ENCODE results near the gene FGGY.
A peak's percentile ranks its signal among the peaks of the same experiment; 100 is the strongest.

Gene FGGY

GRCh38 chr1:59391212-59392179 lies 94.6 kb downstream of the FGGY start:
- Histone ChIP-seq H3K36me3 (ENCODE audit: control insufficient read depth, insufficient read depth, low read length) (no peaks in the 10 kb centered on the region), H3K9me3 (ENCODE audit: control insufficient read depth, low read length) (no peaks in the 10 kb centered on the region), H3K4me1 (ENCODE audit: control insufficient read depth, insufficient read depth, low read length) (peaks cover 20% of the 10 kb centered on the region), H3K27me3 (ENCODE audit: control insufficient read depth, insufficient read depth, low read length, poor library complexity, severe bottlenecking) (no peaks in the 10 kb centered on the region), H3K4me3 (ENCODE audit: insufficient read depth, low read depth, low read length) (no peak overlapping the region), H3K27ac (ENCODE audit: insufficient read depth, low read depth, low read length, poor library complexity, severe bottlenecking) (no peak overlapping the region)
- WGBS, 2 experiments = 78 to 85% methylated on average over 7 of the region's 7 CpGs

- no peaks in the 10 kb centered on the region for H3K9me3 ChIP-seq (ENCODE audit: control insufficient read depth, low read length)
- H3K36me3 ChIP-seq (ENCODE audit: control insufficient read depth, insufficient read depth, low read length) = no peaks in the 10 kb centered on the region
- H3K4me3 ChIP-seq (ENCODE audit: insufficient read depth, low read depth, low read length) = no peak overlapping the region
- 56 to 58% methylated on average over 6 of the region's 7 CpGs for WGBS, 2 experiments
- H3K4me1 ChIP-seq (ENCODE audit: control insufficient read depth, insufficient read depth, low read length) = peaks cover 20% of the 10 kb centered on the region
- H3K27ac ChIP-seq (ENCODE audit: insufficient read depth, low read depth, low read length, poor library complexity, severe bottlenecking) = peak overlapping the region; percentile 60
- no peaks in the 10 kb centered on the region for H3K27me3 ChIP-seq (ENCODE audit: control insufficient read depth, insufficient read depth, low read length, poor library complexity, severe bottlenecking)
These were observed 96.6 kb downstream of the FGGY start for GRCh38 chr1:59393211-59394180.

- Histone ChIP-seq H3K4me3 (ENCODE audit: insufficient read depth, low read depth, low read length) (no peak overlapping the region), H3K36me3 (ENCODE audit: control insufficient read depth, insufficient read depth, low read length) (no peaks in the 10 kb centered on the region), H3K27ac (ENCODE audit: insufficient read depth, low read depth, low read length, poor library complexity, severe bottlenecking) (no peak overlapping the region), H3K9me3 (ENCODE audit: control insufficient read depth, low read length) (no peaks in the 10 kb centered on the region), H3K4me1 (ENCODE audit: control insufficient read depth, insufficient read depth, low read length) (peaks cover 20% of the 10 kb centered on the region), H3K27me3 (ENCODE audit: control insufficient read depth, insufficient read depth, low read length, poor library complexity, severe bottlenecking) (no peaks in the 10 kb centered on the region)
- 85 to 87% methylated on average over 3 to 5 of the region's 6 CpGs for WGBS, 2 experiments
These were observed 98.0 kb downstream of the FGGY start for GRCh38 chr1:59394706-59395425.

- Histone ChIP-seq H3K9me3 (ENCODE audit: control insufficient read depth, low read length) (no peaks in the 10 kb centered on the region), H3K36me3 (ENCODE audit: control insufficient read depth, insufficient read depth, low read length) (no peaks in the 10 kb centered on the region), H3K27me3 (ENCODE audit: control insufficient read depth, insufficient read depth, low read length, poor library complexity, severe bottlenecking) (no peaks in the 10 kb centered on the region), H3K4me1 (ENCODE audit: control insufficient read depth, insufficient read depth, low read length) (peaks cover 20% of the 10 kb centered on the region), H3K4me3 (ENCODE audit: insufficient read depth, low read depth, low read length) (no peak overlapping the region), H3K27ac (ENCODE audit: insufficient read depth, low read depth, low read length, poor library complexity, severe bottlenecking) (no peak overlapping the region)
- WGBS, 2 experiments = 89 to 96% methylated on average over 1 of the region's 1 CpG
These were observed 99.5 kb downstream of the FGGY start for GRCh38 chr1:59396387-59396786.

- peaks cover 20% of the 10 kb centered on the region for H3K4me1 ChIP-seq (ENCODE audit: control insufficient read depth, insufficient read depth, low read length)
- no peaks in the 10 kb centered on the region for H3K9me3 ChIP-seq (ENCODE audit: control insufficient read depth, low read length)
- H3K27ac ChIP-seq (ENCODE audit: insufficient read depth, low read depth, low read length, poor library complexity, severe bottlenecking) = no peak overlapping the region
- no peak overlapping the region for H3K4me3 ChIP-seq (ENCODE audit: insufficient read depth, low read depth, low read length)
- no peaks in the 10 kb centered on the region for H3K36me3 ChIP-seq (ENCODE audit: control insufficient read depth, insufficient read depth, low read length)
- WGBS, 2 experiments = 76 to 88% methylated on average over 3 to 7 of the region's 7 CpGs
- H3K27me3 ChIP-seq (ENCODE audit: control insufficient read depth, insufficient read depth, low read length, poor library complexity, severe bottlenecking) = no peaks in the 10 kb centered on the region
These were observed 100.4 kb downstream of the FGGY start for GRCh38 chr1:59397139-59397858.

- no peak overlapping the region for H3K27ac ChIP-seq (ENCODE audit: insufficient read depth, low read depth, low read length, poor library complexity, severe bottlenecking)
- H3K4me1 ChIP-seq (ENCODE audit: control insufficient read depth, insufficient read depth, low read length) = no peaks in the 10 kb centered on the region
- 76 to 91% methylated on average over 1 of the region's 1 CpG for WGBS, 2 experiments
- no peak overlapping the region for H3K4me3 ChIP-seq (ENCODE audit: insufficient read depth, low read depth, low read length)
- H3K9me3 ChIP-seq (ENCODE audit: control insufficient read depth, low read length) = no peaks in the 10 kb centered on the region
- no peaks in the 10 kb centered on the region for H3K27me3 ChIP-seq (ENCODE audit: control insufficient read depth, insufficient read depth, low read length, poor library complexity, severe bottlenecking)
- H3K36me3 ChIP-seq (ENCODE audit: control insufficient read depth, insufficient read depth, low read length) = no peaks in the 10 kb centered on the region
These were observed 102.7 kb downstream of the FGGY start for GRCh38 chr1:59399642-59400041.

- Histone ChIP-seq H3K27ac (ENCODE audit: insufficient read depth, low read depth, low read length, poor library complexity, severe bottlenecking) (no peak overlapping the region), H3K9me3 (ENCODE audit: control insufficient read depth, low read length) (peaks cover 2% of the 10 kb centered on the region), H3K4me3 (ENCODE audit: insufficient read depth, low read depth, low read length) (no peak overlapping the region), H3K36me3 (ENCODE audit: control insufficient read depth, insufficient read depth, low read length) (no peaks in the 10 kb centered on the region), H3K4me1 (ENCODE audit: control insufficient read depth, insufficient read depth, low read length) (no peaks in the 10 kb centered on the region), H3K27me3 (ENCODE audit: control insufficient read depth, insufficient read depth, low read length, poor library complexity, severe bottlenecking) (no peaks in the 10 kb centered on the region)
- 91 to 99% methylated on average over 3 of the region's 3 CpGs for WGBS, 2 experiments
These were observed 104.7 kb downstream of the FGGY start for GRCh38 chr1:59401581-59401980.

GRCh38 chr1:59404796-59405195 lies 107.9 kb downstream of the FGGY start:
- H3K4me3 ChIP-seq (ENCODE audit: insufficient read depth, low read depth, low read length) = no peak overlapping the region
- H3K36me3 ChIP-seq (ENCODE audit: control insufficient read depth, insufficient read depth, low read length) = no peaks in the 10 kb centered on the region
- no peak overlapping the region for H3K27ac ChIP-seq (ENCODE audit: insufficient read depth, low read depth, low read length, poor library complexity, severe bottlenecking)
- H3K4me1 ChIP-seq (ENCODE audit: control insufficient read depth, insufficient read depth, low read length) = no peaks in the 10 kb centered on the region
- peaks cover 2% of the 10 kb centered on the region for H3K9me3 ChIP-seq (ENCODE audit: control insufficient read depth, low read length)
- 90 to 92% methylated on average over 6 to 7 of the region's 8 CpGs for WGBS, 2 experiments
- H3K27me3 ChIP-seq (ENCODE audit: control insufficient read depth, insufficient read depth, low read length, poor library complexity, severe bottlenecking) = no peaks in the 10 kb centered on the region

- Histone ChIP-seq H3K27ac (ENCODE audit: insufficient read depth, low read depth, low read length, poor library complexity, severe bottlenecking) (no peak overlapping the region), H3K4me1 (ENCODE audit: control insufficient read depth, insufficient read depth, low read length) (no peaks in the 10 kb centered on the region), H3K36me3 (ENCODE audit: control insufficient read depth, insufficient read depth, low read length) (no peaks in the 10 kb centered on the region), H3K27me3 (ENCODE audit: control insufficient read depth, insufficient read depth, low read length, poor library complexity, severe bottlenecking) (no peaks in the 10 kb centered on the region), H3K4me3 (ENCODE audit: insufficient read depth, low read depth, low read length) (no peak overlapping the region), H3K9me3 (ENCODE audit: control insufficient read depth, low read length) (peaks cover 2% of the 10 kb centered on the region)
- WGBS, 2 experiments = 95 to 97% methylated on average over 4 of the region's 4 CpGs
These were observed 109.7 kb downstream of the FGGY start for GRCh38 chr1:59406437-59407164.

Measured in ectodermal cell (in vitro differentiated cells).